Measurements from ENCODE around the gene WHRN.
A peak's percentile ranks its signal among the peaks of the same experiment; 100 is the strongest.

Gene WHRN

GRCh38 chr9:114382699-114383520 lies 122.4 kb downstream of the WHRN start:
- Histone ChIP-seq H3K4me1 (ENCODE audit: control insufficient read depth, insufficient read depth, low read length, poor library complexity, severe bottlenecking) (peaks cover 43% of the 10 kb centered on the region), H3K4me3 (ENCODE audit: extremely low read depth, insufficient read depth, low read length, poor library complexity, severe bottlenecking) (no peak overlapping the region), H3K36me3 (ENCODE audit: control insufficient read depth, insufficient read depth, low read length) (peaks cover 26% of the 10 kb centered on the region), H3K9me3 (ENCODE audit: control insufficient read depth, low read length) (no peaks in the 10 kb centered on the region), H3K27ac (ENCODE audit: low read depth, low read length, severe bottlenecking) (peak overlapping the region; percentile 83)
- WGBS, 2 experiments (ENCODE audit: insufficient coverage in 2 of 2) = 59 to 69% methylated on average over 15 to 16 of the region's 17 CpGs

DNA sequence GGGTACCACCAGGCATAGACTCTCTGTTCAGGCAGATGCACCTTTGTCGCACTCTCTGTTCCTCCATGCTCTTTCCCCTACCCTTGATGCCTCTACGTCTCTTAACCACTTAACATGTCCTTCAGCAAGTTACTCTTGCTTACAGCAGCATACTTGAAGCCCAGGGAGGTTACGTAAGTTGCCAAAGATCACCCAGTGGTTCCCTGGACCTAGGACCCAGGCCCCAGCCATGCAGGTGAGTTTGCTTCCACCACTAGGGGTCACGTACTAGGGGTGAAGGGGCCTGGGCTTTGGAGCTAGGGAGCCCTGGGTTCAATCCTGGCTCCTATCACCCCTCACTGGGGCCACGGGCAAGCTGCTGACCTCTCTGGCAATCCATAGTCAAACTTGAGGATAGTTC lies 126.4 kb downstream of the WHRN start:
- 76 to 93% methylated on average over 3 of the region's 5 CpGs for whole genome bisulfite sequencing, 2 experiments (ENCODE audit: insufficient coverage in 2 of 2)
- Histone ChIP-seq H3K4me3 (ENCODE audit: extremely low read depth, insufficient read depth, low read length, poor library complexity, severe bottlenecking) (no peak overlapping the region), H3K4me1 (ENCODE audit: control insufficient read depth, insufficient read depth, low read length, poor library complexity, severe bottlenecking) (peaks cover 11% of the 10 kb centered on the region), H3K9me3 (ENCODE audit: control insufficient read depth, low read length) (no peaks in the 10 kb centered on the region), H3K27ac (ENCODE audit: low read depth, low read length, severe bottlenecking) (no peak overlapping the region), H3K36me3 (ENCODE audit: control insufficient read depth, insufficient read depth, low read length) (peaks cover 43% of the 10 kb centered on the region)

DNA sequence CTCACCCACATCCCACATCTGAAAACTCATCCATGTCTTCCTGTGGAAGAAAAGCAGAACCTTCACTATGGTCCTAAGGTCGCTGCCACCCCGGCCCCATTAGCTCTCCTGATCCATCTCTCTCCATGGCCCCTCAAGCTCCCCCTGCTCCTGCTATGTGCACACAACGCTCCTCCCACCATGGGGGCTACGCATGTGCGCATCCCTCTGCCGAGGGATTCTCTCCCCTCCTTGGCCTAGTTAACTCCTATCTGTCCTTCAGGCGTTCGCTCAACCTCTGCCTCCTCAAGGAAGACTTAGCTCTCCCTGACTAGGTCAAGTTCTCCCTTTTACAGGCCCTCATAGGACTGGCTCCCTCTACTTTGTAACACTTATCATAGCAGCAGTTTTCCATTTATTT lies 127.3 kb downstream of the WHRN start:
- no peak overlapping the region for H3K4me3 ChIP-seq (ENCODE audit: extremely low read depth, insufficient read depth, low read length, poor library complexity, severe bottlenecking)
- peaks cover 4% of the 10 kb centered on the region for H3K4me1 ChIP-seq (ENCODE audit: control insufficient read depth, insufficient read depth, low read length, poor library complexity, severe bottlenecking)
- H3K9me3 ChIP-seq (ENCODE audit: control insufficient read depth, low read length) = no peaks in the 10 kb centered on the region
- 89 to 96% methylated on average over 7 to 8 of the region's 8 CpGs for WGBS, 2 experiments (ENCODE audit: insufficient coverage in 2 of 2)
- H3K36me3 ChIP-seq (ENCODE audit: control insufficient read depth, insufficient read depth, low read length) = peaks cover 48% of the 10 kb centered on the region
- no peak overlapping the region for H3K27ac ChIP-seq (ENCODE audit: low read depth, low read length, severe bottlenecking)

DNA sequence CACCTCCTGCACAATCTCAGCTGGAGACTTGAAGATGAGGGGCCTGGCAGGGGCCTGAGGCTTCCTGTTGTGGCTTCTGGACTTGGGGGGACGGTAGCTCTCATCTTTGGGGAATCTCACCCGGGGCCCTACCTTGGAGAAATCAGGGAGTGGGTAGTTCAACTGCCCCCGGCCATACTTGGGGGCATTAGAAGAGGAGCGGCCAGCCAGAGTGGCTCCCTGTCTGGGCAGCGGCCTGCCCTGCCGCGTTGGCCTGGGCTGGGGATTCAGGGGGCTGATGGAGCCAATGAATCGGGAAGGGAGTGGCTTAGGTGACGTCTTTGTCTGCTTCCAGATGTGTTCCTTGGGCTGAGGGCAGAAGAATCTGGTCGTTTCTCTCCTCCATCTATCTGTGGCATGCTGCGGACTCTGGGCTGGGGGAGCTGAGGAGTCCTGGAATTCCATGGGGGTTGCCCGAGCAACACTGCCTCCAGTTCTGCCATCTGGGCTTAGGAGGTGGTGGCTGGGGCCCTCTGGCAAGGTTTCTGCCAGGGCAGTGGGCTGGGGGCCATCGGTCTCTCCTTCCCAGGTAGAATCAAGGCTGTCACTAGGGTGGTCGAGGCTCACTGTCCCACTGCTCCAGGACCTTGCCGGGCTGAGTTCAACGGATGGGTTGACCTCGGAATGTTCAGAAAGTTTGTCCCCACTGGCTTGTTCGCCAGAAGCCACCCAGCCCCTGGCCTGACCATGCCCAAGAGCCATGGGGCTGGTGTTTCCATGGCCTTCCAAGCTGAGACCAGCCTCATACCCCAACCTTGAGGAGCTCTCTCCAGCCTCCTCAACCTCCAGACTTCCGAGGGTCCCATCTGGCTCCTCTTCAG lies 128.5 kb downstream of the WHRN start:
- Histone ChIP-seq H3K4me1 (ENCODE audit: control insufficient read depth, insufficient read depth, low read length, poor library complexity, severe bottlenecking) (peaks cover 13% of the 10 kb centered on the region), H3K36me3 (ENCODE audit: control insufficient read depth, insufficient read depth, low read length) (peaks cover 48% of the 10 kb centered on the region), H3K4me3 (ENCODE audit: extremely low read depth, insufficient read depth, low read length, poor library complexity, severe bottlenecking) (no peak overlapping the region), H3K27ac (ENCODE audit: low read depth, low read length, severe bottlenecking) (no peak overlapping the region), H3K9me3 (ENCODE audit: control insufficient read depth, low read length) (no peaks in the 10 kb centered on the region)
- 92 to 98% methylated on average over 17 to 18 of the region's 19 CpGs for WGBS, 2 experiments (ENCODE audit: insufficient coverage in 2 of 2)

DNA sequence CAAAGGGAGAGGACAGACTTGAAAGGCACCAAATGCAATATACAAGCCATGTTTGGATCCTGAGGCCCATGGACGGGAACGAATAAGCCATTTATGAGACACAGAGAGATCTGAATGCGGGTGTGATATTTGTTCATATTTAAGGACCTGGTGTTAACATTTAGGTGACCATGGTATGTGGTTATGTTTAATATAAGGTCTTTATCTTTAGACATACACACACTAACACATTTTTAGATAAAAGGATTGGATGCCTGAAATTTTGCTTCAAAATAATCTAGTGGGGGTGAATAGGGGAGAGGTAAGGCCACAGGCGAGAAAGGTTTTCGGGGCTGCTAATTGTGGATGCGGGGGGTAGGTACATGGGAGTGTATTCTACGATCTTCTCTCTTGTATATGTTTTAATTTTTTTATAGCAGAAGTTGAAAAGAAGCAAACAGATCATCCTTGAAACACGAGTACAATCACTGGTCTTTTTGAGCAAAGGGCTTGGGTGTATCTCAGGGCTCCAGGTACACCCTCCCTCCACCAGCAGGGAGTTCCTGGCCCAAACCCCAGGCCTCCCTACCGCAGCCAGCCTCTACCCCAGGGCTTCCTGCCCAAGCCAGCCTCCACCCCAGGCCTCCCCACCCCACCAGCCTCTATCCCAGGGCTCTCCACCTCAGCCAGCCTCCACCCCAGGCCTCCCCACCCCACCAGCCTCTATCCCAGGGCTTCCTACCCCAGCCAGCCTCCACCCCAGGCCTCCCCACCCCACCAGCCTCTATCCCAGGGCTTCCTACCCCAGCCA lies 129.7 kb downstream of the WHRN start:
- H3K27ac ChIP-seq (ENCODE audit: low read depth, low read length, severe bottlenecking) = no peak overlapping the region
- H3K4me3 ChIP-seq (ENCODE audit: extremely low read depth, insufficient read depth, low read length, poor library complexity, severe bottlenecking) = no peak overlapping the region
- H3K9me3 ChIP-seq (ENCODE audit: control insufficient read depth, low read length) = no peaks in the 10 kb centered on the region
- H3K36me3 ChIP-seq (ENCODE audit: control insufficient read depth, insufficient read depth, low read length) = peaks cover 47% of the 10 kb centered on the region
- WGBS, 2 experiments (ENCODE audit: insufficient coverage in 2 of 2) = 89 to 99% methylated on average over 6 to 7 of the region's 9 CpGs
- peaks cover 21% of the 10 kb centered on the region for H3K4me1 ChIP-seq (ENCODE audit: control insufficient read depth, insufficient read depth, low read length, poor library complexity, severe bottlenecking)

- H3K9me3 ChIP-seq (ENCODE audit: control insufficient read depth, low read length) = no peaks in the 10 kb centered on the region
- no peak overlapping the region for H3K27ac ChIP-seq (ENCODE audit: low read depth, low read length, severe bottlenecking)
- peaks cover 41% of the 10 kb centered on the region for H3K36me3 ChIP-seq (ENCODE audit: control insufficient read depth, insufficient read depth, low read length)
- H3K4me3 ChIP-seq (ENCODE audit: extremely low read depth, insufficient read depth, low read length, poor library complexity, severe bottlenecking) = no peak overlapping the region
- peaks cover 21% of the 10 kb centered on the region for H3K4me1 ChIP-seq (ENCODE audit: control insufficient read depth, insufficient read depth, low read length, poor library complexity, severe bottlenecking)
- WGBS, 2 experiments (ENCODE audit: insufficient coverage in 2 of 2) = 75 to 80% methylated on average over 7 of the region's 9 CpGs
These were observed 130.3 kb downstream of the WHRN start for GRCh38 chr9:114374936-114375335.

DNA sequence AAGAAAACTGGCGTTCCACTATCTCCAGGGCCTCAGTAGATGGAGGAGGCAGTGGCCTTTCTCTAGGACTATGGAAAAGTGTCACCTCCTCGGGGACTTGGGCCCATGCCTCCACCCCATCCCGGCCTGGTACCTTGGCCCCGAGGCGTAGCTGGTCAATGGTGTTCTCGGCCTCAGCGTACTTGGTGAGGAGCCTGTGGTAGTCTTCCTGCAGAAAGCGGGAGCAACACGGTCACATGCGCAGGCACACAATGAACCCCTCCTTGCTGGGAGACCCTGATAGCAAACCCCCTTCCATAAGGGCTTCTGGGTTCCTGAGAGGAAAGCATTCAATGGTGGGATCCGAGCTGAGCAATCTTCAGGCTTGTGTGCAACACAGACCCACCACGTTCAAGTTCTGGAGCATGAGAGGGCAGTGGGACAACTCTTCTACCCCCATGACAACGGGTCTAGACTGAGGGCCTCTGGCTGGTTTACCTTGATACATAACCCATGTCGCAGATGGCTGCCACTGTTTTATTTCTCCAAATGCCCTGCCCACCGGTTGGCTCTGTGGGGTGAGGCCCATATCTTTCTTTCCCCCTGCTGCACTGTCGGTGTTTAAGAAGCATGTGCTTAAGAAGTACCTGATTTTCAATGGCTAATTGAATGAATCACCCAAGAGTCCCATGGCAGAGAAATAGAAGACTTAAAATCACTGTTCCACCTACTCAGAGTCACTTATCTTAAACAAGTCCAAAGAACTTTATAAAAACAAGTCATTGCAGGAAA lies 131.1 kb downstream of the WHRN start:
- H3K36me3 ChIP-seq (ENCODE audit: control insufficient read depth, insufficient read depth, low read length) = peaks cover 34% of the 10 kb centered on the region
- H3K4me1 ChIP-seq (ENCODE audit: control insufficient read depth, insufficient read depth, low read length, poor library complexity, severe bottlenecking) = peaks cover 21% of the 10 kb centered on the region
- H3K9me3 ChIP-seq (ENCODE audit: control insufficient read depth, low read length) = no peaks in the 10 kb centered on the region
- H3K27ac ChIP-seq (ENCODE audit: low read depth, low read length, severe bottlenecking) = no peak overlapping the region
- H3K4me3 ChIP-seq (ENCODE audit: extremely low read depth, insufficient read depth, low read length, poor library complexity, severe bottlenecking) = no peak overlapping the region
- 97 to 98% methylated on average over 14 to 16 of the region's 16 CpGs for WGBS, 2 experiments (ENCODE audit: insufficient coverage in 2 of 2)

DNA sequence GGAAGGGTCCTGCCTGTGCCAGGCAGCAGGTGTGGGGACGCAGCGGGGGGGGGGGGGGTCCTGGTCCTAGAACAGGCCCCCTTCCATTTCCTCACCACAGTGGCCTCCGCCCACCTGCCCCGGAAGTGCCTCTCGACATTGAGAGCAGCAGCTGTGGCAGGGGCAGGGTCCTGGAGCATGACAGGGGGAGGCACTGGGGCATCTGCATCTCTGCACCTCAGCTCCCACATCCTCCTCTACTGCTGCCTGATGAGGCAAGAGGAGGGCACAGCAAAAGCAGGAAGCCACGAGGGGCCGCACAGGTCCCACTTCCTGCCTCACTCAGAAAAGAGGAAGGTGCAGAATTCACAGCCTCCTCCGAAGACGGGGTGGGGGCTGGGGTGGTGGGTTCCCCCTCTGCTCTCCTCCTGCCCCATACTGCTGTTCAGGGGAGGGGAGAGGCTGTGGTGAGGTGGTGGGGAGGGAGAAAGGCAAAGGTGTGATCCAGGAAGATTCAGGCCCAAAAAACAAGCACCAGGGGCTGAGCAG lies 132.3 kb downstream of the WHRN start:
- Histone ChIP-seq H3K4me1 (ENCODE audit: control insufficient read depth, insufficient read depth, low read length, poor library complexity, severe bottlenecking) (peaks cover 21% of the 10 kb centered on the region), H3K4me3 (ENCODE audit: extremely low read depth, insufficient read depth, low read length, poor library complexity, severe bottlenecking) (no peak overlapping the region), H3K27ac (ENCODE audit: low read depth, low read length, severe bottlenecking) (no peak overlapping the region), H3K9me3 (ENCODE audit: control insufficient read depth, low read length) (no peaks in the 10 kb centered on the region), H3K36me3 (ENCODE audit: control insufficient read depth, insufficient read depth, low read length) (peaks cover 39% of the 10 kb centered on the region)
- 80 to 100% methylated on average over 2 of the region's 9 CpGs for WGBS, 2 experiments (ENCODE audit: insufficient coverage in 2 of 2)

- Histone ChIP-seq H3K9me3 (ENCODE audit: control insufficient read depth, low read length) (no peaks in the 10 kb centered on the region), H3K4me3 (ENCODE audit: extremely low read depth, insufficient read depth, low read length, poor library complexity, severe bottlenecking) (no peak overlapping the region), H3K36me3 (ENCODE audit: control insufficient read depth, insufficient read depth, low read length) (peaks cover 39% of the 10 kb centered on the region), H3K4me1 (ENCODE audit: control insufficient read depth, insufficient read depth, low read length, poor library complexity, severe bottlenecking) (peaks cover 21% of the 10 kb centered on the region), H3K27ac (ENCODE audit: low read depth, low read length, severe bottlenecking) (no peak overlapping the region)
- WGBS, 2 experiments (ENCODE audit: insufficient coverage in 2 of 2) = 67 to 75% methylated on average over 9 of the region's 14 CpGs
These were observed 133.0 kb downstream of the WHRN start for GRCh38 chr9:114371973-114372917.

Measured in mesodermal cell (in vitro differentiated cells).